Thymus (tissue), 11 donors: ENCODE results near the gene TMPRSS15. TPM values are rescaled to one million over a fixed set of nuclear protein-coding genes. Genes with fewer than 3 reads are reported as not detected.

ENCODE experiments used
- DNase-seq, 9 donors: peaks; one replicate each; pipeline ENCODE4 v3.0.0-alpha.2; 2013; ENCODE audit warnings: low spot score in 9 of 9, low read depth in 6 of 9, missing footprints in 1 of 9
- H3K27ac ChIP-seq, 2 donors: one replicate each; pipeline ENCODE4 v1.5.1; 2013; ENCODE audit warnings: control low read depth in 1 of 2, low read depth in 1 of 2, low read length in 1 of 2, mild to moderate bottlenecking in 1 of 2, moderate library complexity in 1 of 2
- H3K27me3 ChIP-seq, 2 donors: one replicate each; pipeline ENCODE4 v1.5.1; 2013; ENCODE audit warnings: low read length in 1 of 2; ENCODE audit not compliant: control insufficient read depth in 2 of 2, insufficient read depth in 1 of 2
- H3K36me3 ChIP-seq, 2 donors: one replicate each; pipeline ENCODE4 v1.5.1; 2013; ENCODE audit warnings: low read length in 1 of 2, mild to moderate bottlenecking in 1 of 2, moderate library complexity in 1 of 2; ENCODE audit not compliant: control insufficient read depth in 2 of 2, insufficient read depth in 2 of 2
- H3K4me1 ChIP-seq, 2 donors: one replicate each; pipeline ENCODE4 v1.5.1; 2013; ENCODE audit warnings: low read length in 2 of 2; ENCODE audit not compliant: control insufficient read depth in 2 of 2, insufficient read depth in 2 of 2
- H3K4me3 ChIP-seq, 2 donors: one replicate each; pipeline ENCODE4 v1.5.1; 2013; ENCODE audit warnings: low read length in 2 of 2, control low read depth in 1 of 2, mild to moderate bottlenecking in 1 of 2
- H3K9me3 ChIP-seq, 2 donors: one replicate each; pipeline ENCODE4 v1.5.1; 2013; ENCODE audit warnings: low read length in 1 of 2, mild to moderate bottlenecking in 1 of 2; ENCODE audit not compliant: control insufficient read depth in 2 of 2, insufficient read depth in 1 of 2
- WGBS: extraction: QIAGEN DNeasy Blood & Tissue Kit; methylation state at CpG from one replicate; pipeline ENCODE4 v1.1.7; 2013; 5-methylcytosine and 5-hydroxymethylcytosine counted together
- polyA plus RNA-seq: library from polyadenylated mRNA; stranded (reverse); fragments of 200-250 nt; gene quantifications from one replicate; pipeline ENCODE4 v1.2.3, GENCODE V29; 2013
- total RNA-seq: library from RNA; stranded (reverse); fragments of 120-200 nt; gene quantifications from one replicate; pipeline ENCODE4 v1.2.4, GENCODE V29; 2013
- donor health status: healthy.

TMPRSS15 gene
- total and polyA plus RNA-seq, 2 donors, result under 0.01 to 0.02 TPM

GRCh38 chr21:18318156-18318555, 85.4 kb downstream of the TMPRSS15 start:
- H3K27me3 ChIP-seq, result no peaks in the 10 kb centered on the region
- no peaks in the 10 kb centered on the region for H3K4me1 ChIP-seq
- H3K4me3 ChIP-seq, result no peak overlapping the region
- H3K9me3 ChIP-seq, result no peaks in the 10 kb centered on the region
- 63% methylated on average over 3 of the region's 3 CpGs for WGBS
- H3K27ac ChIP-seq, result no peak overlapping the region
- DNase-seq, result no peak
- no peaks in the 10 kb centered on the region for H3K36me3 ChIP-seq

GRCh38 chr21:18298228-18298627, 105.4 kb downstream of the TMPRSS15 start:
- WGBS, result 62% methylated on average over 1 of the region's 1 CpG
- H3K36me3 ChIP-seq, result no peaks in the 10 kb centered on the region
- no peaks in the 10 kb centered on the region for H3K4me1 ChIP-seq
- no peaks in the 10 kb centered on the region for H3K9me3 ChIP-seq
- H3K4me3 ChIP-seq, result no peak overlapping the region
- H3K27me3 ChIP-seq, result no peaks in the 10 kb centered on the region
- no peak overlapping the region for H3K27ac ChIP-seq
- no peak for DNase-seq

- 93% methylated on average over 9 of the region's 9 CpGs for WGBS
- no peak overlapping the region for H3K4me3 ChIP-seq
- no peaks in the 10 kb centered on the region for H3K36me3 ChIP-seq
- H3K27ac ChIP-seq, result no peak overlapping the region
- no peaks in the 10 kb centered on the region for H3K27me3 ChIP-seq
- H3K9me3 ChIP-seq, result no peaks in the 10 kb centered on the region
- DNase-seq, result no peak
- no peaks in the 10 kb centered on the region for H3K4me1 ChIP-seq
Measured at GRCh38 chr21:18294100-18294499, 109.5 kb downstream of the TMPRSS15 start.

- 83% methylated on average over 2 of the region's 2 CpGs for WGBS
- H3K4me1 ChIP-seq, result no peaks in the 10 kb centered on the region
Measured at GRCh38 chr21:18289876-18290275, 113.7 kb downstream of the TMPRSS15 start.

GRCh38 chr21:18285379-18285778, 118.2 kb downstream of the TMPRSS15 start:
- H3K36me3 ChIP-seq, result no peaks in the 10 kb centered on the region
- no peak overlapping the region for H3K27ac ChIP-seq
- DNase-seq, result no peak
- WGBS, result 92% methylated on average over 4 of the region's 4 CpGs
- H3K4me1 ChIP-seq, result no peaks in the 10 kb centered on the region
- H3K9me3 ChIP-seq, result no peaks in the 10 kb centered on the region
- no peaks in the 10 kb centered on the region for H3K27me3 ChIP-seq
- H3K4me3 ChIP-seq, result no peak overlapping the region

More at GRCh38 chr21:18289876-18290275, 113.7 kb downstream of the TMPRSS15 start:
- H3K9me3 ChIP-seq, result no peaks in the 10 kb centered on the region
- no peak overlapping the region for H3K4me3 ChIP-seq
- no peaks in the 10 kb centered on the region for H3K36me3 ChIP-seq
- DNase-seq, result no peak
- H3K27me3 ChIP-seq, result no peaks in the 10 kb centered on the region
- no peak overlapping the region for H3K27ac ChIP-seq

GRCh38 chr21:18275781-18276180, 127.8 kb downstream of the TMPRSS15 start:
- Histone ChIP-seq H3K27ac (no peak overlapping the region), H3K4me3 (no peak overlapping the region), H3K27me3 (no peaks in the 10 kb centered on the region), H3K4me1 (no peaks in the 10 kb centered on the region), H3K9me3 (no peaks in the 10 kb centered on the region), H3K36me3 (no peaks in the 10 kb centered on the region)
- DNase-seq, result no peak
- 71% methylated on average over 3 of the region's 3 CpGs for WGBS

- Histone ChIP-seq H3K4me3 (no peak overlapping the region), H3K27me3 (no peaks in the 10 kb centered on the region), H3K36me3 (no peaks in the 10 kb centered on the region), H3K4me1 (no peaks in the 10 kb centered on the region), H3K27ac (no peak overlapping the region), H3K9me3 (no peaks in the 10 kb centered on the region)
- 85% methylated on average over 5 of the region's 5 CpGs for WGBS
- no peak for DNase-seq
Measured at GRCh38 chr21:18274370-18274769, 129.2 kb downstream of the TMPRSS15 start.

GRCh38 chr21:18273400-18273799, 130.2 kb downstream of the TMPRSS15 start:
- Histone ChIP-seq H3K27me3 (no peaks in the 10 kb centered on the region), H3K4me3 (no peak overlapping the region), H3K9me3 (no peaks in the 10 kb centered on the region), H3K27ac (no peak overlapping the region), H3K36me3 (no peaks in the 10 kb centered on the region), H3K4me1 (no peaks in the 10 kb centered on the region)
- WGBS, result 95% methylated on average over 4 of the region's 4 CpGs
- no peak for DNase-seq

GRCh38 chr21:18269856-18270255, 133.7 kb downstream of the TMPRSS15 start:
- H3K4me3 ChIP-seq, result no peak overlapping the region
- H3K27me3 ChIP-seq, result no peaks in the 10 kb centered on the region
- H3K36me3 ChIP-seq, result no peaks in the 10 kb centered on the region
- 97% methylated on average over 7 of the region's 7 CpGs for WGBS
- H3K4me1 ChIP-seq, result no peaks in the 10 kb centered on the region
- DNase-seq, result no peak
- H3K9me3 ChIP-seq, result no peaks in the 10 kb centered on the region
- H3K27ac ChIP-seq, result no peak overlapping the region

GRCh38 chr21:18268906-18269305, 134.7 kb downstream of the TMPRSS15 start:
- 98% methylated on average over 1 of the region's 1 CpG for WGBS
- no peaks in the 10 kb centered on the region for H3K4me1 ChIP-seq

More at GRCh38 chr21:18268906-18269305, 134.7 kb downstream of the TMPRSS15 start:
- Histone ChIP-seq H3K27me3 (no peaks in the 10 kb centered on the region), H3K9me3 (no peaks in the 10 kb centered on the region), H3K36me3 (no peaks in the 10 kb centered on the region), H3K27ac (no peak overlapping the region), H3K4me3 (no peak overlapping the region)
- no peak for DNase-seq
